Loucy (cell line): ENCODE measurements around the gene TOPBP1.

ENCODE experiments used
- EZH2phosphoT487 ChIP-seq: fragments of 200-600 bp; IDR thresholded peaks from 2 replicates; pipeline ENCODE4 v1.6.1; 2018; ENCODE audit warnings: antibody characterized with exemption, mild to moderate bottlenecking, moderate library complexity, borderline replicate concordance
- TF ChIP-seq, protein P1 (sequence below): fragments of 200-600 bp; sonication (generic); conservative IDR thresholded peaks from 2 replicates; pipeline ENCODE4 v1.5.1; 2014; ENCODE audit warnings: mild to moderate bottlenecking, antibody characterized with exemption, low read length

DNA sequence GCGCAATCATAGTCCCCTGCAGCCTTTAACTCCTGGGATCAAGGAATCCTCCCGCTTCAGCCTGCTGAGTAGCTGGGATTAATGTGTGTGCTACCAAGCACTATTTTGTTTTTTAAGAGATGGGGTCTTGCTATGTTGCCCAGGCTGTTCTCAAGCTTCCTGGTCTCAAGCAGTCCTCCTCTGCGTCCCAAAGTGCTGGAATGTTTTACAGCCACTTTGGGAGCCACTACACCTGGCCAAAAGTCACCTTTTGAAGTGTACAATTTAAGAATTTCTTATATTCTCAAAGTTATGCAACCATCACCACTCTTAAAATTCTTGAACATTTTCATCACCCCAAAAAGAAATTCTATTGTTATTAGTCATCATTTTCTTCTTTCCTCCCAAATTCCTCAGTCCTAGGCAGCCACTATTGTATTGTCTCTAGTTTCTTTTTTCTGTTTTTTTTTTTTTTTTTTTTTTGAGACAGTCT lies 70.4 kb downstream of the TOPBP1 start:
- TF ChIP-seq, protein P1, sequence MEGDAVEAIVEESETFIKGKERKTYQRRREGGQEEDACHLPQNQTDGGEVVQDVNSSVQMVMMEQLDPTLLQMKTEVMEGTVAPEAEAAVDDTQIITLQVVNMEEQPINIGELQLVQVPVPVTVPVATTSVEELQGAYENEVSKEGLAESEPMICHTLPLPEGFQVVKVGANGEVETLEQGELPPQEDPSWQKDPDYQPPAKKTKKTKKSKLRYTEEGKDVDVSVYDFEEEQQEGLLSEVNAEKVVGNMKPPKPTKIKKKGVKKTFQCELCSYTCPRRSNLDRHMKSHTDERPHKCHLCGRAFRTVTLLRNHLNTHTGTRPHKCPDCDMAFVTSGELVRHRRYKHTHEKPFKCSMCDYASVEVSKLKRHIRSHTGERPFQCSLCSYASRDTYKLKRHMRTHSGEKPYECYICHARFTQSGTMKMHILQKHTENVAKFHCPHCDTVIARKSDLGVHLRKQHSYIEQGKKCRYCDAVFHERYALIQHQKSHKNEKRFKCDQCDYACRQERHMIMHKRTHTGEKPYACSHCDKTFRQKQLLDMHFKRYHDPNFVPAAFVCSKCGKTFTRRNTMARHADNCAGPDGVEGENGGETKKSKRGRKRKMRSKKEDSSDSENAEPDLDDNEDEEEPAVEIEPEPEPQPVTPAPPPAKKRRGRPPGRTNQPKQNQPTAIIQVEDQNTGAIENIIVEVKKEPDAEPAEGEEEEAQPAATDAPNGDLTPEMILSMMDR: no peak
- TF ChIP-seq EZH2phosphoT487: no peak
